B cell (primary cell): ENCODE measurements around the gene NHLRC1. TPM values are rescaled to one million over a fixed set of nuclear protein-coding genes. Genes with fewer than 3 reads are reported as not detected.

Source experiments
- ATAC-seq: fragments of 200-7000 bp; cut with Tn5 transposase; one replicate; pipeline ENCODE4 v1.10.0; 2021; ENCODE audit warnings: low read depth, mild to moderate bottlenecking, moderate number of reproducible peaks, moderate library complexity
- CTCF ChIA-PET: fragments of 350-600 bp; sonication (Branson Sonifier 250); formaldehyde crosslinking; loops from one replicate; lab custom pipeline; 2021; ENCODE audit warnings: antibody characterized with exemption, inconsistent platforms; lab: Charles Lee
- POLR2A ChIA-PET: fragments of 350-600 bp; sonication (Branson Sonifier 250); formaldehyde crosslinking; loops from one replicate; lab custom pipeline; 2021; ENCODE audit warnings: antibody characterized with exemption; lab: Charles Lee
- DNase-seq: peaks from one replicate; pipeline ENCODE4 v3.0.0; 2013
- H2AFZ ChIP-seq: 2 replicates; pipeline ENCODE4 v1.6.1; 2012; ENCODE audit warnings: mild to moderate bottlenecking, low read depth, low read length; ENCODE audit not compliant: insufficient read depth, poor library complexity, severe bottlenecking
- H3K27ac ChIP-seq, 2 donors: 1 replicate in 1 of 2; 2 replicates in 1 of 2; pipeline ENCODE4 v1.5.1; 2012 to 2013; ENCODE audit warnings: low read length in 2 of 2, mild to moderate bottlenecking in 2 of 2, moderate library complexity in 1 of 2
- H3K27me3 ChIP-seq, 4 experiments: fragments of 200-600 bp in 1 of 4; sonication (generic) in 1 of 4; replicated peaks in 1 of 4; 1 replicate in 2 of 4; 2 replicates in 2 of 4; pipeline versions ENCODE4 v1.6.1 to v1.7.0; 2013 to 2016; ENCODE audit warnings: low read length in 3 of 4, mild to moderate bottlenecking in 2 of 4, mixed read lengths in 1 of 4, moderate library complexity in 1 of 4; ENCODE audit not compliant: insufficient read depth in 4 of 4, control insufficient read depth in 3 of 4; ENCODE audit errors: control extremely low read depth in 1 of 4
- H3K36me3 ChIP-seq, 2 experiments: replicated peaks in 1 of 2; 1 replicate in 1 of 2; 2 replicates in 1 of 2; pipeline versions ENCODE4 v1.6.1 to v1.7.1; 2013; ENCODE audit warnings: low read length in 1 of 2; ENCODE audit not compliant: insufficient read depth in 2 of 2, control insufficient read depth in 1 of 2; ENCODE audit errors: control extremely low read depth in 1 of 2, extremely low read depth in 1 of 2
- H3K4me1 ChIP-seq, 2 donors: fragments of 200-600 bp in 1 of 2; sonication (generic) in 1 of 2; 1 replicate in 1 of 2; 2 replicates in 1 of 2; pipeline versions ENCODE4 v1.5.1 to v1.6.1; 2013 to 2017; ENCODE audit warnings: low read length in 2 of 2; ENCODE audit not compliant: control insufficient read depth in 2 of 2, insufficient read depth in 2 of 2
- H3K4me2 ChIP-seq: replicated peaks from 2 replicates; pipeline ENCODE3; 2012; ENCODE audit warnings: mild to moderate bottlenecking, low read depth, low read length; ENCODE audit not compliant: poor library complexity, severe bottlenecking
- H3K4me3 ChIP-seq, 5 experiments: fragments of 200-600 bp in 1 of 5; sonication (generic) in 1 of 5; 1 replicate in 3 of 5; 2 replicates in 2 of 5; pipeline versions ENCODE4 v1.5.1 to v1.7.0; 2011 to 2016; ENCODE audit warnings: low read length in 4 of 5, mild to moderate bottlenecking in 4 of 5, low read depth in 2 of 5, control low read depth in 1 of 5, moderate library complexity in 1 of 5; ENCODE audit not compliant: insufficient read depth in 1 of 5; ENCODE audit errors: control extremely low read depth in 1 of 5, extremely low read depth in 1 of 5
- H3K79me2 ChIP-seq: fragments of 200-600 bp; sonication (generic); one replicate; pipeline ENCODE4 v1.6.0; 2016; ENCODE audit warnings: low read length; ENCODE audit not compliant: control insufficient read depth, insufficient read depth
- H3K9ac ChIP-seq: fragments of 200-600 bp; sonication (generic); 2 replicates; pipeline ENCODE4 v1.6.1; 2017; ENCODE audit warnings: mild to moderate bottlenecking, low read length, moderate library complexity
- H3K9me3 ChIP-seq, 3 donors: one replicate each; pipeline versions ENCODE4 v1.6.1 to v1.7.1; 2013; ENCODE audit warnings: low read length in 2 of 3; ENCODE audit not compliant: control insufficient read depth in 2 of 3, insufficient read depth in 1 of 3; ENCODE audit errors: control extremely low read depth in 1 of 3
- H4K20me1 ChIP-seq: 2 replicates; pipeline ENCODE4 v1.6.0; 2012; ENCODE audit warnings: mild to moderate bottlenecking, low read length; ENCODE audit not compliant: insufficient read depth, control insufficient read depth, poor library complexity, severe bottlenecking
- H3K27ac Mint-ChIP-seq: one replicate; pipeline ENCODE4 v1.8.0; 2021; ENCODE audit warnings: mixed read lengths
- H3K27me3 Mint-ChIP-seq: one replicate; pipeline ENCODE4 v1.8.0; 2021; ENCODE audit warnings: mixed read lengths
- H3K4me1 Mint-ChIP-seq: one replicate; pipeline ENCODE4 v1.8.0; 2021; ENCODE audit warnings: mixed read lengths
- H3K4me3 Mint-ChIP-seq: one replicate; pipeline ENCODE4 v1.8.0; 2021; ENCODE audit warnings: mixed read lengths
- H3K9me3 Mint-ChIP-seq: one replicate; pipeline ENCODE4 v1.8.0; 2022; ENCODE audit warnings: mixed read lengths; ENCODE audit not compliant: insufficient read depth
- CTCF ChIP-seq: fragments of 200-600 bp; IDR thresholded peaks from one replicate; pipeline ENCODE4 v1.8.0; 2022; ENCODE audit warnings: antibody characterized with exemption, mild to moderate bottlenecking
- EZH2 ChIP-seq: IDR thresholded peaks from 2 replicates; pipeline ENCODE4 v1.6.1; 2012; ENCODE audit warnings: borderline replicate concordance, low read depth, mild to moderate bottlenecking, moderate library complexity, low read length; ENCODE audit not compliant: insufficient read depth, poor library complexity, severe bottlenecking
- WGBS: methylation state at CpG from one replicate; pipeline ENCODE4 v1.1.5; 2013; ENCODE audit warnings: missing lambda C conversion rate; ENCODE audit not compliant: insufficient coverage; 5-methylcytosine and 5-hydroxymethylcytosine counted together
- intact Hi-C: fragments of 100-400 bp; cut with micrococcal nuclease; formaldehyde crosslinking; loops from one replicate; pipeline ENCODE4 v1.10.0; 2022
- polyA plus RNA-seq: library from polyadenylated mRNA; depleted of rRNA; stranded (reverse); fragments of >200 nt; gene quantifications from 2 replicates; pipeline ENCODE4 v1.2.3, GENCODE V29; 2012
- total RNA-seq, 2 donors: library from RNA; stranded (reverse); fragments of 120-200 nt in 1 of 2; gene quantifications; 1 replicate in 1 of 2; 2 replicates in 1 of 2; pipeline versions ENCODE4 v1.2.3 to v1.2.4, GENCODE V29; 2013 to 2022

NHLRC1 gene
- total and polyA plus RNA-seq, 2 donors (not counting 1 experiment from before 2014, with no cell fraction given), result 0.31 to 1.0 TPM

GRCh38 chr6:18148304-18149025, 26.0 kb upstream of the NHLRC1 start:
- POLR2A ChIA-PET, result no interaction called here
- Mint-ChIP-seq H3K27me3 (no peaks in the 10 kb centered on the region), H3K9me3 (no peaks in the 10 kb centered on the region), H3K4me1 (peaks cover 8% of the 10 kb centered on the region), H3K4me3 (no peak overlapping the region), H3K27ac (no peak overlapping the region)
- 100% methylated on average over 1 of the region's 5 CpGs for WGBS
- Histone ChIP-seq H3K4me1 (peaks cover 7 to 8% of the 10 kb centered on the region in 2 donors), H3K4me3 (no peak overlapping the region), H3K79me2 (no peaks in the 10 kb centered on the region), H3K4me2 (no peak overlapping the region), H3K27ac (no peak overlapping the region), H4K20me1 (no peaks in the 10 kb centered on the region), H3K36me3 (peaks cover 0 to 12% of the 10 kb centered on the region in 2 experiments), H3K27me3 (no peaks in the 10 kb centered on the region), H3K9ac (no peak overlapping the region), H2AFZ (no peak overlapping the region), H3K9me3 (no peaks in the 10 kb centered on the region)
- TF ChIP-seq EZH2, result no peak
- TF ChIP-seq CTCF, result no peak
- no peak for DNase-seq
- no peak for ATAC-seq
- CTCF ChIA-PET, result no interaction called here
- intact Hi-C loops, result no loop called here

- Mint-ChIP-seq H3K27ac (no peak overlapping the region), H3K4me3 (no peak overlapping the region), H3K27me3 (no peaks in the 10 kb centered on the region), H3K4me1 (no peaks in the 10 kb centered on the region), H3K9me3 (no peaks in the 10 kb centered on the region)
- Histone ChIP-seq H3K27me3 (no peaks in the 10 kb centered on the region), H3K9me3 (no peaks in the 10 kb centered on the region), H3K4me1 (no peaks in the 10 kb centered on the region), H3K27ac (no peak overlapping the region), H3K79me2 (no peaks in the 10 kb centered on the region), H3K4me2 (no peak overlapping the region), H3K36me3 (peaks cover 0 to 15% of the 10 kb centered on the region in 2 experiments), H3K9ac (no peak overlapping the region), H3K4me3 (no peak overlapping the region), H2AFZ (no peak overlapping the region), H4K20me1 (no peaks in the 10 kb centered on the region)
- CTCF ChIA-PET, result no interaction called here
- DNase-seq (no peak), ATAC-seq (no peak)
- intact Hi-C loops, result no loop called here
- no peak for TF ChIP-seq EZH2
- TF ChIP-seq CTCF, result no peak
- POLR2A ChIA-PET, result no interaction called here
- WGBS, result no CpG with 5 or more reads among the region's 2 CpGs
Observed at GRCh38 chr6:18147616-18148015, 25.1 kb upstream of the NHLRC1 start.
